NCI-H510A (cell line): ENCODE measurements around the gene PTBP3.
"Not testable (repeated sequence)": the region's sequence is repeated elsewhere in the genome, so short reads cannot be mapped to it uniquely, and the experiment has no call there.

Experiments
- DNase-seq: peaks from one replicate; lab custom pipeline; 2025; lab: John Stamatoyannopoulos, UW

The PTBP3 gene

DNA sequence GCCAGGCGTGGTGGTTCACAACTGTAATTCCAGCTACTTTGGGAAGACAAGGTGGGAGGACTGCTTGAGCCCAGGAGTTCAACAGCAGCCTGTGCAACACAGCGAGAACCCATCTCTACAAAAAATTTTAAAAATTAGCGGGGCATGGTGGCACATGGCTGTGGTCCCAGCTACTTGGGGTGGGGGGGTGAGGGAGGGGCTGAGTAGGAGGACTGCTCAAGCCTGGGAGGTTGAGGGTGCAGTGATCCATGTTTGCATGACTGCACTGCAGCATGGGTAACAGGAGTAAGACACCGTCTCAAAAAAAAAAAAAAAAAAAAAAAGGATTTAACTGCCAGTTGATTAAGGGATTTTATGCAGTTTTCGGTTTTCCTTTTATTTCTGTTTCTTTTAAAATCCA lies 65.0 kb downstream of the PTBP3 start:
- no peak for DNase-seq

GRCh38 chr9:112267086-112267485 lies 66.3 kb downstream of the PTBP3 start:
- not testable (repeated sequence) for DNase-seq

GRCh38 chr9:112265391-112265790 lies 68.0 kb downstream of the PTBP3 start:
- no peak for DNase-seq

DNA sequence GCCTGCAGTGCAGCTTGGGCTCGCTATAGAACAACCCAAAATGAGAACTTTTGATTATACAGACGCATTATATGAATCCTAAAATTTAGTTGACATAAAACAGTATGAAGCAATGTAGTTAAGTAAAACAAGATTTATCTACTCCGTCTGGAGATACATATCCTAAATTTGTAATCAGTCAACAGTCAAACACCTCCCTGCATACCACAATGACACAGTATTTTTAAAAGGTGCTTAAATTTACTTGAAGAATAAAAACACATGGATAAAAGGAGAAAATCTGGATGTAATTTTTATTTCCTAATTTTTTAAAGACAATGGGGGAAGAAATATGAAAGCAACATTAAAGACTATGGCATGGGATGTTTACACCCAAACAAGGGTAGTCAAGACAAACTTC lies 70.8 kb downstream of the PTBP3 start:
- DNase-seq, result no peak

DNA sequence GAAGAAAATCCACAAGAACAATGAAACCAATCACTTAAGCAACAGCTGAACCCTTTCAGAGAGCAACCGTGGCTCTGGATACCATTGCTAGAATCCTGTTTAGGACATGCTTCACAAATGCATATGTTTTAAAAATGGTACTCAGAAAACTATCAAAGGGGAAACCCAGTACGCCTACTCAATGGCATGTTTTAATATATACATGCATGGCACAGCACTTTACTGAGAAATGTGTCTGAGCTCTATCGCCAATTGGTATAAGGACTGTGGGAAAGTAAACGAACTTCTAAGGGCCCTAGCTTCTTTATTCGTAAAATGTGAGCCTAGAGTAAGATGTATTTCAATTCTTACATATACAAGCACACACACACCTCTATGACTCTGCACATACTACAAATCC lies 72.3 kb downstream of the PTBP3 start:
- no peak for DNase-seq

- DNase-seq, result no peak
These were observed 75.3 kb downstream of the PTBP3 start for GRCh38 chr9:112258106-112258505.

DNA sequence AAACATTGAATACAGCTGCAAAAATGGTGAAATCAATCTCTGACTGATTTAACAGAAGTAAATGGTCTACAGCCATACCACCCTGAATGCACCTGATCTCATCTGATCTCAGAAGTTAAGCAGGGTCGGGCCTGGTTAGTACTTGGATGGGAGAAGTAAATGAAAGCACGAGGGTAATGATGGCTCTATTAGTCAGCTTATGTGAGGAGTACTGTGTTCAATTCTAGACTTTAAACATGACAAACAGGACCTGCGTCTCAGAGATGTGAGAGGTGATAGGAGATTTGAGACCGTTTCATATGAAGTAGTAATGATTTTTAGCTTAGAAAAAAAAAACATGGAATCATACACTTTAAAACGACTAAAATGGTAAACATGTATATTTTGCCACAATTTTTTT lies 81.2 kb downstream of the PTBP3 start:
- DNase-seq, result no peak

DNA sequence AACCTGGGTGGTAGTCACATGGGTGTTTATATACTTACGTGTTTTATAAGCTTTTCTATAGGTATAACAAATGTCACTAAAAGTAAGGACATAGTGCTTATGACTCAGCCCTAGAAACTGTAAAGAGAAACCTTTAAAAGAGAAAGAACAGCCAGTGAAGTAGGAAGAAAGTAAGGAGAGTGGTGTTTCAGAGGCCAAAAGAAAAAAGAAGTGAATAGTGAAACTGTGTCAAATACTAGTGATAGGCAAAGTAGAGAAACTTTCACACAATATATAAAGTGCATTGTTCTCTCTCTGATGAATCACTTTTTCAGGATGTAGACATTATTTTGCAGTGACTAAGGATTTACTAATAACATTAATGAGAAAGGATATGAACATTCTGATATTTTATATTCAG lies 84.1 kb downstream of the PTBP3 start:
- no peak for DNase-seq

DNA sequence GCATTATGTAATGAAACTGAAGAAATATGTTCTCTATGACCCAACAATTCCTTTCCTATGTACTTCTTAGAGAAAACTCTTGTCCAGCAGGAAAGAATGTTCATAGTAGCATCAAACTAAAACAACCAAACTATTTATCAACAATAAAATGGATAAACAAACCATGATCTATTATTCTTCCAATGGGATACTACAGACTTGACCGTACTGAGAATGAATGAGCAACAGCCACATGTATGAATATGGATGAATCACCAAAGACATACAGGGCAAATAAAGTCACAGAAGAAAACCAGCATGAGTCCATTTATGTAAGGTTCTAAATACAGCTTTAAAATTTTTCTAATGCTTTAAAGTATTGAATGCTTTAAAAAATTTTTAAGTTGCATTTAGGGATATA lies 84.7 kb downstream of the PTBP3 start:
- DNase-seq, result no peak

DNA sequence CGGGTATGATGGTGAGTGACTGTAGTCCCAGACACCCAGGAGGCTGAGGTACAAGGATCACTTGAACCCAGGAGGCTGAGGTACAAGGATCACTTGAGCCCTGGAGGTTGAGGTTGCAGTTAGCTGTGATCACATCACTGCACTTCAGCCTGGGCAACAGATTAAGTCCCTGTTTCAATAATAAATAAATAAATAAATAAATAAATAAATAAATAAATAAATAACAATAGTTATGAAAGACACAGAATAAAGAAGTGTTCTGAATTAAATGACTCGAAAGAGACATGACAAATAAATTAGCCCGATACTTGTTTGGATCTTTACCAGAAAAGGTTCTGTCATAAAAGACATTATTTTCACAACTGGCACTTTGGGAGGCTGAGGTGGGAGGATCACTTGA lies 86.3 kb downstream of the PTBP3 start:
- DNase-seq, result no peak

DNA sequence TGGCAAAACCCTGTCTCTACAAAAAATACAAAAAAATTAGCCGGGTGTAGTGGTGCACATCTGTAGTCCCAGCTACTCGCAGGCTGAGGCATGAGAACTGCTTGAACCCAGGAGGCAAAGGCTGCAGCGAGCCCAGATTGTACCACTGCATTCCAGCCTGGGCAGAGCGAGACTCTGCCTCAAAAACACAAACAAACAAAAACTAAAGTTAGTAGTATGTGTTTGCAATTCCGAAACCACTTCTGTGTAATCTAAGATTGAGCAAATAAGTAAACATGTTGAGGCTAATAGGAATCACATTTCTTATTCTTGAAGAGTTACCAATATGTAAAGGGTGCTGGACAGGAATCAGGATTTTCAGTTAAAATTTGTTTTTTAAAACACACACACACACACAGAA lies 88.3 kb downstream of the PTBP3 start:
- no peak for DNase-seq

DNA sequence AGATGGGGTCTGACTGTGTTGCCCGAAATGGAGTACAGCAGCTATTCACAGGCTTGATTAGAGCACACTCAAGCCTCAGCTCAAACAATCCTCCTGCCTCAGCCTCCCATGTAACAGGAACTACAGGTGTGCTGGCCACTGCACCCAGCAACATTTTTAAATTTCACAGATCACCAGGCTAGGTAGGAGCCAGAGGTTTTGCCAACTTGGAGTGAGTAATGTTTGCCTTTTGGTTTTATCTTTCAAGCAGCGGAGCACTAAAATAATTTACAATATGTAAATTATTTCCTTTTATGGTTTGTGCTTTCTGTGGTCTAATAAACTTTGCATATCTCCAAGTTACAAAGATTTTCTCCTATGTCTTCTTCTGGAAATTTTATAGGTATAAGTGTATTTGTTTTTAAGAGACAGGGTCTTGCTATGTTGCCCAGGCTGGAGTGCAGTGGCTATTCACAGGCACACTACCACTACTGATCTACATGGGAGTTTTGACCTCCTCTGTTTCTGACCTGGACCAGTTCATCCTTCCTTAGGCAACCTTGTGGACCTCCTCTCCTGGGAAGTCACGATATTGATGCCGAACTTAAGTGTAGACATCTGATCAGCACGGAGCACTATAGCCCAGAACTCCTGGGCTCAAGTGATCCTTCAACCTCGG lies 91.1 kb downstream of the PTBP3 start:
- DNase-seq, result no peak

DNA sequence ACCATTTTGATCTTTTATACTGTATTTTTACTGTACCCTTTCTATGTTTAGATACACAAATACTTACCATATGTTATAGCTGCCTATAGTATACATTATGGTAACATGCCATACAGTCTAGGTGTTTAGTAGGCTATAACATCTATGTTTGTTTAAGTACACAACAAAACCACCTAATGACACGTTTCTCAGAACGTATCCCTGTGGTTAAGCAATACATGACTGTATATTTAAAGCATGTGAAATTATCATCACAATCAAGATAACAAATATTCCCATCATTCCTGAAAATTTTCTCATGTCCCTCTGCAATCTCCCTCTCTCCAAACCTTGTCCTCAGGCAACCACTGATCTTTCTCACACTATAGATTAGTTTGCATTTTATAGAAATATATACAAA lies 91.9 kb downstream of the PTBP3 start:
- no peak for DNase-seq

DNA sequence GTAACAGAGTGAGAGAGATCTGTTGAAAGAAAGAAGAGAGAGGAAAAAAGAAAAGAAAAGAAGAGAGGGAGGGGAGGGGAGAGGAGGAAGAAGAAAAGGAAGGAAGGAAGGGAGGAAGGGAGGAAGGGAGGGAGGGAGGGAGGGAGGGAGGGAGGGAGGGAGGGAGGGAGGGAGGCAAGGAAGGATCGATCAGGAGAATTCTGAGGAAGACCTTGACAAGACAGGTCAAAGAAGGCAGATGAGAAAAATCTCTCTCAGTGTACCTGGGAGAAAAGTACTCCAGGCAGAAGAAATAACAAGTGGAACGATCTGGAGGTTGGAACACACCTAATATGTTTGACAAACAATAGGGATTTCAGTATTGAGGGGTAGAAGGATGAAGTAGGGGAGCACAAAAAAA lies 93.7 kb downstream of the PTBP3 start:
- no peak for DNase-seq

- DNase-seq, result no peak
These were observed 94.1 kb downstream of the PTBP3 start for GRCh38 chr9:112239284-112239683.

DNA sequence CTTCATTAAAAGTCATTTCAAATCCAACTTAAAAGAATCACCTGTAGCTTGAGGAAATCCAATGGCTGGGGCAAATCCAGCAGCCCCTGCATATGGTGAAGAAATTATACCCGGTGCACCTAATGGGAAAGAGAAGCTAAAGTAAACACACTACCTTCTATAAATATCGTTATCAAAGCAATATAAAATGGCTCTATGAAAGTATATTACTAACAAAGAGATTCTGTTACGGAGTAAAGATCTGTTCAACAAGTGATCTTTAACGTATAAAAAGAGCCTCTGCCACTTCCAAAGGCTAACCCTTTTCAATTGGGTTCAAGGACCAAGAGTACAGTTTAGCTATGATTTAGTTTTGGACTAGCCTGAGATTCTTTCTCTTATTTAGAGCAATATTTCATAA lies 98.6 kb downstream of the PTBP3 start:
- DNase-seq, result no peak

DNA sequence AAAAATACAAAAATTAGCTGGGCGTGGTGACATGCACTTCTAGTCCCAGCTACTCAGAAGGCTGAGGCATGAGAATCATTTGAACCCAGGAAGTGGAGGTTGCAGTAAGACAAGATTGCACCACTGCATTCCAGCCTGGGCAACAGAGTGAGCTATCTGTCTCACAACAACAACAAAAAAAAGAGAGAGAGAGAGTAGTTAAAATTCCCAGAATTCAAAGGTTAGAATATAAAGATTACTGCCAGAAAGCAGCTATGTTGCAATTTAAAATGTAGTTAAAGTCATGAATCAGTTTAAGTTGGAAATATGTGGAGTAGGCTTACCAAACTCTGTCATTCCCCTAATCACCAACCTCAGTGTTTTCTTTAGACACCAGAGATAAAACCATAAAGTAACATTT lies 99.7 kb downstream of the PTBP3 start:
- DNase-seq, result no peak

DNA sequence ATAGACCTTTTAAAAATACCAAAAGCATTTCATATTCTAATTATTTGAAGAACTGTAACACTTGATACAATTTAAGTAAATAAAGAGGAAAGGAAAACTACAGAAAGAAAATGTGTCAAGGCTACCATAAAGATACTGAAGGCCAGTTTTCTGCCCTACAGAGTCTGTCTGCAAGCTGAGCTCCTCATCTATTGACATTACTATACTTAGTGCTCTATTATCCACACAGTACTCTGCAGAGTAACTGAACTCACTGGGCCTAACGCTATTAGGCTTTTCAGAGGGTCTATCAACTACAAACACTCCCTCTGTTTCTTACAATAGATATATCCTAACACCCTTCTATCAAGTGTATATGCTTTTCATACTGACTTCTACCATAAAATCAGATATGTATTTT lies 101.2 kb downstream of the PTBP3 start:
- no peak for DNase-seq

DNA sequence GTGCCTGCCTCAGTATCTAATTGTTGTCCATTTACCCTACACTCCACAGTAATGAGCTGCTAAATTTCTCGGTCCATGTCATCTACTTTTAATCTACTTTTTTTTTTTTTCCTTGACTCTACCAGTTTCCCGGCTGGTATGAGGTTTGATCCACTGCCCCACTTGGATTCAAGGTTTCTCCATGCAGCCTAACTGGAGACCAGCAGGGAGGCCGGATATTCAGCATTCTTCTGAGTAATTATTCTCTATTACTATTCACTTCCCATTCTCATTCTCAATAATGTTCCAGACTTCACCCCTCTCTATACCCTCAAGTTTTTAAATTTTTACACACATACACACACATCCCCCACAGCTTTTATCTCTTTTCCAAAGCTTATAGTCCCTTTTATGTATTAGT lies 107.3 kb downstream of the PTBP3 start:
- no peak for DNase-seq

DNA sequence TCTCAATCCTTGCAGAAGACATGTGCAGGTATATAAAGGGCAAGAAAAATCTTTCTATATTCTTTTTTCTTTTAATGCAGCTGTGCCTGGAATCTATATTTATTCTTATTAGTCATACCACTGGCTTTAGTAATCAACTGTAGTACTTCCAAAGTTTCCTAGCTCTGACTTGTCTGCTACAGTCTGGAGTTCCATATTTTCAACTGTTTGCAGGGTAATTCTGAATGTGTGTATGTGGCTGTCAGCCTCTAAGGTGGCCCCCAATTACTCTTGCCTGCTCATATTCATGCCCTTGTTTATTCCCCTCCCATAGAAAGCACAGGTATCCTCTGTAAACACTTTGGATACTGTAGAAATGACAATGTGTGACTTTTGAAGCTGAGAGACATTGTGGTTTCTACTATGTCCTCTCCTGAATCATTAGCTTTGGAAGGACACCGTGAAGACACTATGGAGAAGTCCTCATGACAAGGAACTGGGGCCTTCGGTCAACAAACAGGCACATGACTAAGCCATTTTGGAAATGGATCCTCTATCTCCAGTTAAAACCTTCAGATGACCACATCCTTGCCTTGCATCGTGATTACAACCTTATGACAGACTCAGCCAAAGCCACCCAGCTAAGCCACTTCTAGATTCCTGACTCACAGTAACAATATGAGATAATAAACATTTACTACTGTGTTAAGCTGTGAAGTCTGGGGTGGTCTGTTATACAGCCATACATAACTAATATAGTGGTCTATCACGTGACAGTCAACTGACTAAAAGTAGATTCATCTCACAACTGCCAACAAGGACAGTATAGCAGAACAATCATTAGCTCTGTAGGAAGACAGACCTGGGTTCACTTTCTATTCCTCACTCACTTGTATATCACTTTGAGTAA lies 108.8 kb downstream of the PTBP3 start:
- DNase-seq, result no peak

DNA sequence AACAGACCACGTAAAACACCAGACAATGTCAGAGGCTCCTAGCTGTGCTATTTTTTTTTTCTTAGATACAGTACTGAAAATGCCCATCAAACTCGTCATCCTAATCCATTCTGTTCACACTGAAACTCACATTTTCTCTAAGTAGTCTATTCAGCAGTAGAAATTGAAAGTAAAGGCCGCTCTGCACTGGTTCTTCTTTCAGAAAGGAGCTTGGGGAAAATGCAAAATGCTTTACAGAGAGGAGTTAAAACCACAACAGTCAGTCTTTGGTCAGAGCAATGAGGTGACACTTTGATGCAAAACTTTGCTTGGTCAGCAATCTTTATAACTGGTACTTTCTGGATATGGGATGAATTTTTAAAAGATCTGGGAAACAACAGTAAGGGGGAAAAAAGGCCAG lies 114.5 kb downstream of the PTBP3 start:
- DNase-seq, result no peak

- no peak for DNase-seq
These were observed 120.5 kb downstream of the PTBP3 start for GRCh38 chr9:112212926-112213325.

DNA sequence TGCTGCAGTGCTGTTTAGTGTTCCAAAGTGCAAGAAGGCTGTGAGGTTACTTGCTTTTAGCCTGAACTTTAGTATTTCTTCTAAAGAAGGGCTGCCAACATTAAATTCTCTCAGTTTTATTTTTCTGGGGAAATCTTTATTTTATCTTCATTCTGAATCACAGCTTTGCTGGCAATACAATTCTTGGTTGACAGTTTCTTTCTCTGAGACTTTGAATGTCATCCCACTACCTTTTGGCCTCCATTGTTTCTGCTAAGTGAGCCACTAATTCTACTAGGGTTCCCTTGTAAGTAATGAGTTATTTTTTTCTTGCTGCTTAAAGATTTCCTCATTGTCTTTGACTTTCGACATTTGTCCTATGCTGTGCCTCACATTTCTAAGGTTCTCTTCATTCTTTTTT lies 126.0 kb downstream of the PTBP3 start:
- no peak for DNase-seq

DNA sequence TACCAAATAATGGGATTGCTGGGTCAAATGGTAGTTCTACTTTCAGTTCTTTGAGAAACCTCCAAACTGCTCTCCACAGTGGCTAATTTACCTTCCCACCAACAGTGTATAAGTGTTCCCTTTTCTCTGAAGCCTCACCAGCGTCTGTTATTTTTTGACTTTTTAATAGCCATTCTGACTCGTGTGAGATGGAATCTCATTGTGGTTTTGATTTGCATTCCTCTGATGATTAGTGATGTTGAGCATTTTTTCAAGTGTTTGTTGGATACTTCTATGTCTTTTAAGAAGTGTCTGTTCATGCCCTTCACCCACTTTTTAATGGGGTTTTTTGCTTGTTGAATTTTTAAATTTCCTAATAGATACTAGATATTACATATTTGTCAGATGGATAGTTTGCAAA lies 129.9 kb downstream of the PTBP3 start:
- DNase-seq, result no peak
